ENCODE measurements around the gene MBOAT2.

DNA sequence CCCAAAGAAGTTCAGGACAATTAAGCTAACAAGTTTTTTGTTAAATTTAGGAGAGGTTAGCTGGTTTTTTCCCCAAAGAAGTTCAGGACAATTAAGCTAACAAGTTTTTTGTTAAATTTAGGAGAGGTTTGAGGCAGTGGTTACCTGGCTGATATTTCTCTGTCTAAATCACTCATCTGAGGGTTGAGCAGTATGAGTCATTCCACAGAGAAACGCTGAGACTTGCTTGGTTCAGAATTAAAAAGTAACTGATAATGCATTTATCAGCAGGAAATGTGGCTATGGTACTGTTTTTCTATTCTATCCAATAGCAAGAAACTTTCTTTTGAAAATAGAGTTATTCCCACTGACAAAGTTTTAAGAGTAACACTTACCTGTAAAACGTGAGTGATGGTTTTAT, 143.2 kb downstream of the MBOAT2 start:
- TF ChIP-seq CTCF (conservative IDR thresholded peaks at IDR 0.05; ENCODE audit: low read length) (no peak), EZH2phosphoT487 (IDR thresholded peaks at IDR 0.05; ENCODE audit: borderline replicate concordance) (no peak)

All from Loucy (cell line).